ENCODE results near the gene PRIM1.
A peak's percentile ranks its signal among the peaks of the same experiment; 100 is the strongest.
"Not testable (repeated sequence)": the region's sequence is repeated elsewhere in the genome, so short reads cannot be mapped to it uniquely, and the experiment has no call there.

Gene PRIM1

DNA sequence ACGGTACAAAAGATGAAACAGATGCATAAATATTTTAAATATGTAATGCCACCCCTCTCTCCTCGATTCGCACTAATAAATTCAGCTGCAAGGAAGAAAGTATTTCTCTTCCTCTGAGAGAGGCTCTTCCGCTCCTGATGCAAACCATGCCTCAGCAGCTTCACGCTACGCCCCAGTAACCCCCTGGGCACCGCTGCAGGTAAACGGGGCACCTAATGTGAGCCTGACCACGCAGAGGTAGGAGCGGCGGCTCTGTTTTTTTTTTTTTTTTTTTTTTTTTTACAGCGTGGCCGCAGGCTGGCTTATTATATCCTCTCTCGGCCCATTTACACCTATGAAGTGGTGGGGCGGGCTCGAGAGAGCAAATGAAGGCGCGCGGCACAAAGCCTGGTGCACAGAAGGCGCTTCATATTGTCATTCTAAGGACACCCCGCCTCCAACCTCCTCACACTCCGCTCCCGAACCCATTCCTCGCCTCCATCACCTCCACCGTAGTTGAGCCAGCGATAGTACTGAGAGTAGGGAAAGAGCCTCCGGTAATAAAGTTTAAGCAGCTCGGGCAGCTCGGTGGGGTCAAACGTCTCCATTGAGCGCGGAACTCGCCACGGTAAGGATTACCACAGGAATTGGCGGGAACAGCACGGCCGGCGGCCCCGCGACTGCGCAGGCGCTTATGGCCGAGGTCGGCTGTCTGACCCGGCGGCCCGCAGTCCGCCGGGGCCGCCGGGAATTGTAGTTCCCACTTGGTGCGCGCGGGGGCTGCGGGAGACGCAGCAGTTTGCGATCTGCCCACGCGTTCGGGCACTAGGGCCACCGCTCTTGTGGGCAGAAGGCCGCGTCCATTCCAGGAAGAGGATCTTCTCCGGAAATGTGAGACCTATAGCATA lies at the start of gene PRIM1:
Gene PRIM1 (minus strand): TSS at position 612 of the 887 bp plus-strand sequence. CDS start 25 bp downstream, at position 587.
- peak; percentile 85 for DNase-seq

DNA sequence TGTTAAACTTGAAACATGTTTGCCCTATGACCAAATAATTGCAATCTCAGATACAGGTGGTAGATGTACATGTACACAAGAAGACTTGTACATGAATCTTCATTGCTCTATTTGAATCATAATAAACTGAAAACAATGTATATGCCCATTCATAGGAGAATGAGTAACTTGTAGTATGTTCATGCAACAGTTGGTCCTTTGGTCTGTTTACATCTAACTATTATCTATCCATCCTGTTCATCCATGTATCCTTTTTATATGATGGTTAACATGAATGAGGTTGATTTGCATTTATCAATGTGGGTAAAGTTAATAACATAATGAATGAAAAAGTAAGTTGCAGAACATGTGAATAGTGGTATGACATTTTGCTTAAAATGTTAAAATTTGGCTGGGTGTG lies 48.1 kb upstream of the PRIM1 start:
- DNase-seq: no peak

DNA sequence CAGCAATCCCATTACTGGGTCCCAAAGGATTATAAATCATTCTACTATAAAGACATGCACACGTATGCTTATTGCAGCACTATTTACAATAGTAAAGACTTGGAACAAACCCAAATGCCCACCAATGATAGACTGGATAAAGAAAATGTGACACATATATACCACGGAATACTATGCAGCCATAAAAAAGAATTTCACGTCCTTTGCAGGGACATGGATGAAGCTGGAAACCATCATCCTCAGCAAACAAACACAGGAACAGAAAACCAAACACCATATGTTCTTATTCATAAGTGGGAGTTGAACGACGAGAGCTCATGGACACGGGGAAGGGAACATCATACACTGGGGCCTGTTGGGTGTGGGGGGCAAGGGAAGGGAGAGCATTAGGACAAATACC lies 47.2 kb upstream of the PRIM1 start:
- not testable (repeated sequence) for DNase-seq

DNA sequence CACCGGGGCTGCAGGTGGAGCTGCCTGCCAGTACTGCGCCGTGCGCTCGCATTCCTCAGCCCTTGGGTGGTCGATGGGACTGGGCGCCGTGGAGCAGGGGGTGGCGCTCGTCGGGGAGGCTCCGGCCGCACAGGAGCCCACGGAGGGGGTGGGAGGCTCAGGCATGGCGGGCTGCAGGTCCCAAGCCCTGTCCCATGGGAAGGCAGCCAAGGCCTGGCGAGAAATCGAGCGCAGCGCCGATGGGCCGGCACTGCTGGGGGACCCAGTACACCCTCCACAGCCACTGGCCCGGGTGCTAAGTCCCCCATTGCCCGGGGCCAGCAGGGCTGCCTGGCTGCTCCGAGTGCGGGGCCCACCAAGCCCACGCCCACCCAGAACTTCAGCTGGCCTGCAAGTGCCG lies 43.7 kb upstream of the PRIM1 start:
- DNase-seq: not testable (repeated sequence)

DNA sequence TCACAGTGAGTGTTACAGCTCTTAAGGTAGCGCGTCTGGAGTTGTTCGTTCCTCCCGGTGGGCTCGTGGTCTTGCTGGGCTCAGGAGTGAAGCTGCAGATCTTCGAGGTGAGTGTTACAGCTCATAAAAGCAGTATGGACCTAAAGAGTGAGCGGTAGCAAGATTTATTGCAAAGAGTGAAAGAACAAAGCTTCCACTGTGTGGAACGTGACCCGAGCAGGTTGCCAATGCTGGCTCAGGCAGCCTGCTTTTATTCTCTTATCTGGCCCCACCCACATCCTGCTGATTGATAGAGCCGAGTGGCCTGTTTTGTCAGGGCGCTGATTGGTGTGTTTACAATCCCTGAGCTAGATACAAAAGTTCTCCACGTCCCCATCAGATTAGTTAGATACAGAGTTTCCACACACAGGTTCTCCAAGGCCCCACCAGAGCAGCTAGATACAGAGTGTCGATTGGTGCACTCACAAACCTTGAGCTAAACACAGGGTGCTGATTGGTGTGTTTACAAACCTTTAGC lies 43.0 kb upstream of the PRIM1 start:
- DNase-seq: not testable (repeated sequence)

DNA sequence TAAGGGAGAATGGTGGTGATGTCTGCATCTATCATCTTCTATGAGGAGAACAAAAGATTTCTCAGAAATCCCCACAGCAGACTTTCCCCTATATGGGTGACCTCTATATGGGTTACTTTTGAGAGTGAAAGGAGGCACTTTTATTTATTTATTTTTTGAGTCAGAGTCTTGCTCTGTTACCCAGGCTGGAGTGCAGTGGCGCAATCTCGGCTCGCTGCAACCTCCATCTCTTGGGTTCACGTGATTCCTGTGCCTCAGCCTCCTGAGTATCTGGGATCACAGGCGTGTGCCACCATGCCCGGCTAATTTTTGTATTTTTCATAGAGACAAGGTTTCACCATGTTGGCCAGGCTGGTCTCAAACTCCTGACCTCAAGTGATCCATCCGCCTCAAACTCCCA lies 41.0 kb upstream of the PRIM1 start:
- DNase-seq: not testable (repeated sequence)

DNA sequence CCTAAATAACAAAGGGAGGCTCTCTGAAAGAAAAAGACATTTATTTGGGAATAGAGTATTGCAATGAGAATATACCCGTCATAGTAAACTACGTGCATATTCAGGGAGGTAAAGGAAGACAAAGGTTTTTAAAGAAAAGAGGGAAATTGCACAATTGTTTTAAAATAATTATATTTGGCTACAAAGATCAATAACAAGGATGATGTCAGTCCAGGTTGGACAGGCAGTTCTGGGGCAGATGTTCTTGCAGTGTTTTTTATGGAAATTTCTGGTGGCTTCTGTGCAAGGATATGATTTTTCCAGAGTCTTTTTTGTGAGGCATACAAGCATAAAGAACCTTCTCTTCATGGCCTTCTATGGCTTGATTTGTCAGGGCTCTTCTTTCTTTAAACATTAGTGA lies 40.6 kb upstream of the PRIM1 start:
- DNase-seq: no peak

DNA sequence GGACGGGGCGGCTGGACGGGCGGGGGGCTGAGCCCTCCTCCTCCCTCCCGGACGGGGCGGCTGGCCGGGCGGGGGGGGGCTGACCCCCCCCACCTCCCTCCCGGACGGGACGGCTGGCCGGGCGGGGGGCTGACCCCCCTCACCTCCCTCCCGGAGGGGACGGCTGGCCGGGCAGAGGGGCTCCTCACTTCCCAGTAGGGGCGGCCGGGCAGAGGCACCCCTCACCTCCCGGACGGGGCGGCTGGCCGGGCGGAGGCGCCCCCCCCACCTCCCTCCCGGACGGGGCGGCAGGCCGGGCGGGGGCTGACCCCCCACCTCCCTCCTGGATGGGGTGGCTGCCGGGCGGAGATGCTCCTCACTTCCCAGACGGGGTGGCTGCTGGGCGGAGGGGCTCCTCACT lies 37.3 kb upstream of the PRIM1 start:
- not testable (repeated sequence) for DNase-seq

DNA sequence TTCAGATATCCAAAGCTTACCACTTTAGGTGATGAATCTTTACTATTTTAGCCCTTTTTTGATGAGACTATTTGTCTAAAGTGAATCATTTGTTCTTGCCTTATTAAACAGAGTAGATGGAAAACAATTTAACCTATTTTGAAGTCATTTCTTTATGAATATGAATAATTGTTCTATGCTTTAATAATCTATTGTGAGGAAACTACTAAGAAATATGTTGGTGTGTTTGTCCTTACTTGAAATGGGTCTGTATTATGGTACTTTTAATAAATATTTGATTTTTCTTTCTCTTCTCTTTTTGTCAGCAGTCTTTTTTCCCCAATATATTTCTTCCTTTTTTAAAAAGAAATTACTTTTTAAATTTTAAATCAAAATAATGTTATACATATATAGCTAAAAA lies 35.4 kb upstream of the PRIM1 start:
- DNase-seq: no peak

DNA sequence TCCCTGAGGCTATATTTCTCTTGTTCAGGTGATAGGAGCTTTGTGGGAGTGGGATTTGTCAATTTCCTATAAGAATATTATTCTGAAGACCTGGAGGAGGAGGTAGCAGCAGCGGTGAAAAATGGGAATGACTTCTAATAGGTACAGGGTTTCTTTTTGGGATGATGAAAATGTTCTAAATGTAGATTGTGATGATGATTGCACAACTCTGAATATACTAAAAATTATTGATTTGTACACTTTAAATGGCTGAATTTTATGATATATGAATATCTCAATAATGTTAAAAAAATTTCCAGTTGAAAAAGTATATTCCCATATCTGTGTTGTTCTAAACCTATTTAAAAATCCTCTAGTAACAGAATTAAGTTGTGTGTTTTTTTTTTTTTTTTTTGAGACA lies 33.8 kb upstream of the PRIM1 start:
- DNase-seq: no peak

DNA sequence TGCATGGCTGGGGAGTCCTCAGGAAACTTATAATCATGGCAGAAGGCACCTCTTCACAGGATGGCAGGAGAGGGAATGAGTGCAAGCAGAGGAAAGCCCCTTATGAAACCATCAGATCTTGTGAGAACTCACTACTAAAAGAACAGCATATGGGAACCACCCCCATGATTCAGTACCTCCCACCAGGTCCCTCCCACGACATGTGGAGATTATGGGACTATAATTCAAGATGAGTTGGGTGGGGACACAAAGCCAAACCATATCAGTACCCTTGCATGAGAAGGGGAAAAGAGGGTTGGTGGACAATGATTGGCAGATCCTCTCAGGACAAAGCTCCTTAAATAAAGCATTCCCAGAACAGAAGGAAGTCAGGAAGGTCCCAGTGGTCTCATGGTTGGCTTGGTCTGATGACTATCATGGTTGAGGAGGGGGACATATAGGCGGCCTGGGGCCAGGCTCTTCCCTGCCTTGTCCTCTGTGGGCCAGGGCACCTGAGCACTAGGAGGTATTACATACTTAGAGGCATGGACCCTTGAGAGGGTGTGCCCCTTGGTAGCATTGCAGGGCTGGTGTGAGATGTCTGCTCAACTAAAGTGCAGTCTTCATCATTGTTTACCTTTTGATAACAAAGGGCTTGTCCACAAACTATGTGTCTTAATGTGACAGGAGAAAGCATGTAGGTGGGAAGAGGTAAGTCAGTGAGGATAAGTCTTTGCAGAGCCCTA lies 33.2 kb upstream of the PRIM1 start:
- no peak for DNase-seq

DNA sequence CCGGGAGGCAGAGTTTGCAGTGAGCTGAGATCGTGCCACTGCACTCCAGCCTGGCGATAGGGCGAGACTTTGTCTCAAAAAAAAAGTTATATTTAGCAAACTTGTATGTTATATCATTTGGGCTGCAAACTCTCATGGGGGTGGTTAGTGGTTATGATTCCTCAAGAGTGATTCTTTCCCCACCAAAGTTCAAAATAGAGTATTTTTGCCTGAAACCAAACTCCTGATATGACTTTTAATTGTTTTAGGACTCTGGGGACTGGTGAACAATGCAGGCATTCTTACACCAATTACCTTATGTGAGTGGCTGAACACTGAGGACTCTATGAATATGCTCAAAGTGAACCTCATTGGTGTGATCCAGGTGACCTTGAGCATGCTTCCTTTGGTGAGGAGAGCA lies 29.6 kb upstream of the PRIM1 start:
- DNase-seq: no peak

DNA sequence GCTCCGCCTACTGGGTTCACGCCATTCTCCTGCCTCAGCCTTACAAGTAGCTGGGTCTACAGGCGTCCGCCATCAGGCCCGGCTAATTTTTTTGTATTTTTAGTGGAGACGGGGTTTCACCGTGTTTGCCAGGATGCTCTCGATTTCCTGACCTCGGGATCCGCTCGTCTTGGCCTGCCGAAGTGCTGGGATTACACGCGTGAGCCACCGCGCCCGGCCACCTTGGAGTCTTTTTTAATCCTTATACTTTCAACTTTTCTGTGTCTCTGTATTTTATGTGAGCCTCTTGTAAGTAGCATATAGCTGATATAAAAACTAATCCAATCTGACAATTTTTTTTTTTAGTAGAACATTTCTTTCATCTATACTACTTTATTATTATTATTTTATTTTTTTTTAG lies 26.6 kb upstream of the PRIM1 start:
- no peak for DNase-seq

DNA sequence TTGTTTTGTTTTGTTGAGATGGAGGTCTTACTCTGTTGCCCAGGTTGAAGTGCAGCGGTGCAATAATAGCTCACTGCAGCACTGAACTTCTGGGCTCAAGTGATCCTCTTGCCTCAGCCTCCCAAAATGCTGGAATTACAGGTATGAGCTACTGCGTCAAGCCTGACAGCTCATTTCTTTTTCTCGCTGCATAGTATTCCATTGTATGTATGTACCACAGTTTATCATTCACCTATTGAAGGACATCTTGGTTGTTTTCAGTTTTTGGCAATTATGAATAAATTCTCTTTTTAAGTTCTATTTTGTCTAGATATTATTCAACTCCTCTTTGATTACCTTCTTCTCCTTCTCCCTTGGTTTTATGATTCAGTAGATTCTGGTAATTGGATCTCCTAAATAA lies 24.5 kb upstream of the PRIM1 start:
- no peak for DNase-seq

DNA sequence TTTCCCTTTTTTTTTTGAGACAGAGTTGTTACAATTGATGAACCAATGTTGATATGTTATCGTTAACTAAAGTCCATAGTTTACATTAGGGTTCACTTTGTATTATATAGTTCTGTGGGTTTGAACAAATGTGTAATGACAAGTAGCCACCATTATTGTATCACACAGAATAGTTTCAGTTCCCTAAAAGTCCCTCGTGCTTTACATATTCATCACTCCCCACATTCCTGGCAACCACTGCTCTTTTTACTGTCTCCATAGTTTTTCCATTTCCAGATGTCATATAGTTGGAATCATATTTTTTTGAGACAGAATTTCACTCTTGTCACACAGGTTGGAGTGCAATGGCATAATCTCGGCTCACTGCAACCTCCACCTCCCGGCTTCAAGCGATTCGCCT lies 23.5 kb upstream of the PRIM1 start:
- DNase-seq: no peak

DNA sequence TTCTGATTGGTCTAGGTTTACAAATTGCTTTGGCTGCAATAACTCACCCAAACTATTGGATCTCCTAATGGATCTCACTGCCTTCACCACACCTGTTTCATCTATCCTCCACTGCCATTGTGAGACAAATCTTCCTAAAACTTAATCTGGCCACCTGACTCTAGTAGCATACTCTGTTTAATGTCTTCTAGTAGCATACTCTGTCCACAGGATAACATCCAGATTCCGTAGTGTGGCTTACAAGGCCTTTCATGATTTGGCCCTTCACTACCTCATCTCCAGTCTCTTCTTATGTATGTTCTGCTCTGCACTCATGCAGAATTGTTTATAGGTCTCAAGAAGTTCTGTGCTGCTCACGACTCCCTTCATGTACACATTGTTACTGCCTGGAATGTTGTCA lies 21.0 kb upstream of the PRIM1 start:
- no peak for DNase-seq

DNA sequence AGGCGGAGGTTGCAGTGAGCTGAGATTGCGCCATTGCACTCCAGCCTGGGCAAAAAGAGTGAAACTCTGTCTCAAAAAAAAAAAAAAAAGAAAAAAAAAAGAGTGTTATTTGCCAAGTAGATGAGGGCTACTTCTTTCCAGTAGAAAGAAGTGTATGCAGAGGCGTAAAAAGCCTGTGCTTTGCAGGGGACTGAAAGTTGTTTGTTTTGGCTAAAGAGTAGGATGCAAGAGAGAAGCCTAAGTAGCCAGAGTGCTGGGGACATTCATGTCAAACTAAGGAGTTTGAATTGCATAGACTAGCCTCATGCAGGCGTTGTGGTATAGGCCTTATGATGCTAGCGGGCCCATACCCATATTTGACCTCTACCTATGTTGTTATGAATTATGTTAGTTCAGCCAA lies 20.5 kb upstream of the PRIM1 start:
- DNase-seq: no peak

DNA sequence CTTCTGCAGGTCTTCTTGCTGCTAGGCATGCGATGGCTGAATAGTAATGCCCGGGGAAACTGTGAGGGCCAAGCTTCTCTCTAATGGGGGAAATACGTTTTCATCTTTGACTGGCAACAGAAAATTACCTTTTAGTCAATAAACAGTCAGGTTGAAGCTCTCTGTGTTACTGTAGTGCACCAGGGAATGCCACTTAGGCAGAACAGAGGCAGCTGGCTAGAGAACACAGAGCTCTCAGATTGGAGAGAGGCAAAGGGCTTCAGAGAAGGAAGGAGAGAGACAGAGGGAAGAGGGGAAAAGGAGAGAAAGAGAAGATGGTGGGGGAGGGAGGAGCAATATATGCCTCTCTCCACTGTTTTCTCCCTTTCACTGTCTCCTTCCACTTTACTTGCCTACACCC lies 17.7 kb upstream of the PRIM1 start:
- DNase-seq: no peak

DNA sequence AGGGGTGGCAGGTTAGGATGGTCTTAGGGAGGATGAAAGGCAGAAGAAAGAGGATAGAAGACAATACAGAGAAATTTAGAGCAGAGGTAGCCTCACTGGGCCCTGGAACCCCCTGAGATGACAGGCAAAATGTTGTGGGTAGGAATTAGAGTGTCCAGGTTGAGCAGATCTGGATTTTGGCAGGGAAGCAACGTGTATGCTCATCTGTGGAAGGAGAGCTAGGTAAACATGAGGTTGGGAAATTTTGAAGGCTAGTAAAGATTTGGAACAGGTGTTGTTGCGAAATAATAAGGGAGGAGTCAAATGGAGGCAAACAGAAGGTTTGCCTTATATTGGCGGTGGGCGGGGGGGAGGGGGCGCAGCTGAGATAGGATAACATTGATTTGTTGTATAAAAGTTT lies 16.3 kb upstream of the PRIM1 start:
- DNase-seq: no peak

DNA sequence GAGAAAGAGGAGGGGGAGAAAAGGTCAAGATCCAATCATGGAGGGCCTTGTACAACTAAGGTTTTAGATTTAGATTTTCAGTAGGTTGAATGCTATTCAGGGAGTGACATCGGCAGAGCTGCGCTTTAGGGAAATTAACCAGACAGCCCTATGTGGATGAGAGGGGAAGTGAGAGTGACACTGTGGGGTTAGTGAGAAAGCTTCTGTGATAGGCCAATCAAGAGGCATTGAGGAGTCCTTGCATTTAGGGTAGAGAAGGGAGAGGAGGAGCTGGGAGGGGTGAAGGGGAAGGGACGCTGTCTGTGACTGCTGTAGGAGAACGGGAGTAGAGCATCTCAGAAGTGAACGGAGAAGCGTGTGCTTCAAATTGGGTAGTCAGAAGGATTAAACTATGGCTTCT lies 14.4 kb upstream of the PRIM1 start:
- DNase-seq: peak; percentile 7

DNA sequence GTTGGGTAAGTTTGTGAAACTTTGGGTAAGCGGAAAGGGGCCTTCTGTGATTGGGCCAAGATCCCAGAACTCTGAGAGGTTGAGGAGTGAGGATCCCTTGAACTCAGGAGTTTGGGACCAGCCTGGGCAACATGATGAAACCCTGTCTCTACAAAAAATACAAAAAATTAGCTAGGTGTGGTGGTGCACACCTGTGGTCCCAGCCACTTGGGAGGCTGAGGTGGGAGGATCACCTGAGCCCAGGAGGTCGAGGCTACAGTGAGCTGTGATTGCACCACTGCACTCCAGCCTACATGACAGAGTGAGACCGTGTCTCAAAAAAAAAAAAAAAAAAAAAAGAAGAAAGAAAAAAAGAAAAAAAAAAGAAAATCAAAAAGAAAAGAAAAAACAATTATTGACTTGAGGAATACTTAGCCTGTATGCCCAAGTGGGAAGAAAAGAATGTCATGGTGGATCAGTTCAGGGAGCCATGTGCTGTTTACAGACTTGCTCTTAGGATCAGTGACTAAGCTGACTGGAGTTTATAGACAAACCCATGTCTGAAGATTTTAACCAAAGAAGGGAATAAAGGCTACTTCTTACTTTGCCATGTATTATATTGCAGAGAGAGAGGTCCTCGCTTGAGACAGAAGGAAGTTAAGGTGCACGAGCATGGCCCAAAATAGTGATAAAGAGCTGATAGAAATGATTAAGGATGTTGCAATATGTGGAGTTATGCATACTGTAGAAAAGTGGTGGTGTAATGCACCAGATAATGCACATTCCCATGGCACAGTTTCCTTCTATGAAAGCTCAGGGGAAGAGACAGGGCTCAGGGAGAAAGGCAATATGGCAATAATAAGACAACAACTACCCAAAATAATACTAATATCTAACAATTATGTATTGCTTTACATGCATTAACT lies 11.9 kb upstream of the PRIM1 start:
- no peak for DNase-seq

DNA sequence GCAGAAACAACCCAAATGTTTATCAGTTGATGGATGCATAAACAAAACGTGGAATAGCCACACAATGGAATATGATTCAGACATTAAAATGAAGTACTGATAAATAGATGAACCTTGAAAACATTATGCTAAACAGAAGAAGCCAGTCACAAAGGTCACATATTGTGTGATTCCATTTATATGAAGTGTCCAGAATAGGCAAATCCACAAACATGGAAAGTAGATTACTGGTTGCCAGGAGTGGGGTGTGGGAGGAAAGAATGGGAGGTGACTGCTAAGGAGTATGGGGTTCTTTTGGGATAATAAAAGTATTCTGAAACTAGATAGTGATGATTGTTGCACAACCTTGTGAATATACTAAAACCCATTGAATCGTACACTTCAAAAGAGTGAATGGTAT lies 9.7 kb upstream of the PRIM1 start:
- no peak for DNase-seq

DNA sequence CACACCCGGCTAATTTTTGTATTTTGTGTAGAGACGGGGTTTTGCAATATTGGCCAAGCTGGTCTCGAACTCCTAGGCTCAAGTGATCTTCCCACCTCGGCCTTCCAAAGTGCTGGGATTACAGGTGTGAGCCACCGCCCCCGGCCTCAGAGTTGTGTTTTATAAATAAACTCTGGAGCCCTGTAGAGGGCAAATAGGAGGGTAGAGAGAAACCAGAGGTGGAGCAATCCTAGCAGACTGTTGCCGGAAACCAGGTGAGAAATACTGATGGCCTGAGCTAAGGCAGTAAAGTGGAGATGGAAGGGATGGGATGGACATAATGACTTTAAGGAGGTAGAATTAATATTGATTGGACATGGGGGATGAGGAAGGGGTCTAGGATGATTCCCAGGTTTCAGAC lies 8.3 kb upstream of the PRIM1 start:
- no peak for DNase-seq
